ENCODE data around the gene CLEC4E. TPM values are rescaled to one million over a fixed set of nuclear protein-coding genes. Genes with fewer than 3 reads are reported as not detected.
"Not testable (repeated sequence)": the region's sequence is repeated elsewhere in the genome, so short reads cannot be mapped to it uniquely, and the experiment has no call there.

CLEC4E gene
- total and polyA plus RNA-seq, 4 donors, result 0.28 to 1.6 TPM; not detected in 2

DNA sequence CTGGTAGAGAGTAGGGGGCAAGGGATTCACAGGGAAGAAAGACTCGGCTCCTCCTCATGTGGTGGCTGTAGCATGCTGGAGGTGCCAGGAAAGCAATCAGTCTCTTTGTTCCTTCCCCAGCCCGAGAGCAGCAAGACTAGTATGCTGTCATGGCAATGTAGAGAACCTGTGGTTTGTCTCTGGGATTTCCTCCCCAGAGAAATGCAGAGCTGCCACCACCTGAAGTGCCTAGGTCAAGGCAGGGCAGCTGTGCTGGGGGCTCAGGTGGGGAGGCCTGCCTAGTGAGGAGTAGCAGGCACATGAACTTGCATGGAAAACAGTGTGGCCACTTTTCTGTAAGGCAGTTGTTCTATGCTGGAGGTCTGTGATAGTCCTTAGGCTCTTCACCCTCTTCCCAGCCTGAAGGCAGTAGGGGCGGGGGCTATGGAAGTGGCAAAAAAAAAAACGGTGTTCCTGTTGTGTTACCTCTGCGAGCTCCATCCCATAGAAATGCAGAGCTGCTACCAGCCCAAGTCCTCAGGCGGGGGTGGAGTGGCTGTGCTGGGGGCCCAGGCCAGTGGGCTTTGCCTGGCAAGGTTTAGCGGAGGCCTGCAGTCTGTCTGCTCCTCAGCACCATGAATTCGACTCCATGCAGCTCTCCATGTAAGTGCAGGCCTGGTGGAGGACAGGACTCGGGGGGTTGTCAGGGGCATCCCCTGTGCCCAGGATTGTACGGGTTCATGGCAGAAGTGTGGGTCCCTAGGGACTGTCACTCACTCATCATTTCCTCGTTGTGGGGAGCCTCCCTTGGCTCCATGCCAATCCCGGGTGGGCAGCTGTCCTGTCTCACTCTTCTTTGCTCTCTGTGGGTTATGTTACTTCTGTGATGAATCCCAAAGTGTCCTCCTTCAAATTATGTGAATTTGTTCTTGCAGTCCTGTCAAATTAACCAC is 31.5 kb downstream of the CLEC4E start:
- Histone ChIP-seq H3K4me1 (ENCODE audit: control insufficient read depth, insufficient read depth, low read length) (no peaks in the 10 kb centered on the region), H3K36me3 (ENCODE audit: control insufficient read depth, insufficient read depth, low read length) (no peaks in the 10 kb centered on the region), H3K9me3 (ENCODE audit: control insufficient read depth, insufficient read depth, low read length) (no peaks in the 10 kb centered on the region), H3K27me3 (ENCODE audit: control insufficient read depth, insufficient read depth, low read length) (no peaks in the 10 kb centered on the region), H3K27ac (ENCODE audit: low read depth, low read length) (no peak overlapping the region), H3K4me3 (ENCODE audit: low read depth, low read length) (no peak overlapping the region)
- DNase-seq (ENCODE audit: low read depth in 4 of 6, low spot score in 6 of 6), result no peak
- 69% methylated on average over 10 of the region's 12 CpGs for WGBS (ENCODE audit: insufficient coverage)

DNA sequence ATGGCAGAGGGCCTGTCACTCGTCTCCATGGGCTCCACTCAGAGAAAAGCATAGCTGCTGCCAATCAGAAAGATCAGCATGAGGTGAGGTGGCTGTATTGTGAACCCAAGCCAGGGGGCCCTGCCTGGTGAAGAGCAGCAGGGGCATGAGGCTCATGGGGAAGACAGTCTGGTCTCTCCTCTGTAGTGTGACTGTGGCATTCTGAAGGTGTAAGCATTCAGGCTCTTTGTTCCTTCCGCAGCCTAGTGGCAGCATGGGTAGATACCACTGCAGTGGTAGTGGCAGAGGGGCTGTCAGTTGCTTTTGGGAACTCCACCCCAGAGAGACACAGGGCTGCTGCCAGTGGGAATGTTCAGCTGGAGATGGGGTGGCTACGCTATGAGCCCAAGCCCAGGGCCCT is 32.5 kb downstream of the CLEC4E start:
- Histone ChIP-seq H3K4me3 (ENCODE audit: low read depth, low read length) (no peak overlapping the region), H3K27ac (ENCODE audit: low read depth, low read length) (no peak overlapping the region), H3K4me1 (ENCODE audit: control insufficient read depth, insufficient read depth, low read length) (no peaks in the 10 kb centered on the region), H3K9me3 (ENCODE audit: control insufficient read depth, insufficient read depth, low read length) (no peaks in the 10 kb centered on the region), H3K36me3 (ENCODE audit: control insufficient read depth, insufficient read depth, low read length) (no peaks in the 10 kb centered on the region), H3K27me3 (ENCODE audit: control insufficient read depth, insufficient read depth, low read length) (no peaks in the 10 kb centered on the region)
- 54% methylated on average over 3 of the region's 3 CpGs for WGBS (ENCODE audit: insufficient coverage)
- DNase-seq (ENCODE audit: low read depth in 4 of 6, low spot score in 6 of 6), result no peak

DNA sequence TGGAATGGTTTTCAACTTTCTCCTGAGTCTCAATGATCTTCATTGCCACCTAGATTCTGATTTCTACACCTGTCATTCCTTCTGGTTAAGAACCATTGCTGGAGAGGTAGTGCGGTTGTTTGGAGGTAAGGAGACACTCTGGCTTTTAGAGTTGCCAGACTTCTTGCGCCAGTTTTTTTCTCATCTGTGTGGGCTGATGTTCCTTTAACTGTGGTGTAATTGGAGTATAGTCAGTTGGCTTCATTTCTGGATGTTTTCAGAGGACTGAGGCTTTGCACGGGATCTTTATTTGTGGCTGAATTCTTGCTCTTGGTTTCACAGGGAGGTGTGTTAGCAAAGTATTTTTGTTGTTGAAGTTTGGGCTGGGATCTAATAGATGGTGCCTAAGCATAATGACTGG is 33.1 kb downstream of the CLEC4E start:
- no peaks in the 10 kb centered on the region for H3K27me3 ChIP-seq (ENCODE audit: control insufficient read depth, insufficient read depth, low read length)
- no peak overlapping the region for H3K27ac ChIP-seq (ENCODE audit: low read depth, low read length)
- DNase-seq (ENCODE audit: low read depth in 4 of 6, low spot score in 6 of 6), result no peak
- no peaks in the 10 kb centered on the region for H3K9me3 ChIP-seq (ENCODE audit: control insufficient read depth, insufficient read depth, low read length)
- 93% methylated on average over 3 of the region's 3 CpGs for WGBS (ENCODE audit: insufficient coverage)
- H3K4me1 ChIP-seq (ENCODE audit: control insufficient read depth, insufficient read depth, low read length), result no peaks in the 10 kb centered on the region
- H3K4me3 ChIP-seq (ENCODE audit: low read depth, low read length), result no peak overlapping the region
- no peaks in the 10 kb centered on the region for H3K36me3 ChIP-seq (ENCODE audit: control insufficient read depth, insufficient read depth, low read length)

DNA sequence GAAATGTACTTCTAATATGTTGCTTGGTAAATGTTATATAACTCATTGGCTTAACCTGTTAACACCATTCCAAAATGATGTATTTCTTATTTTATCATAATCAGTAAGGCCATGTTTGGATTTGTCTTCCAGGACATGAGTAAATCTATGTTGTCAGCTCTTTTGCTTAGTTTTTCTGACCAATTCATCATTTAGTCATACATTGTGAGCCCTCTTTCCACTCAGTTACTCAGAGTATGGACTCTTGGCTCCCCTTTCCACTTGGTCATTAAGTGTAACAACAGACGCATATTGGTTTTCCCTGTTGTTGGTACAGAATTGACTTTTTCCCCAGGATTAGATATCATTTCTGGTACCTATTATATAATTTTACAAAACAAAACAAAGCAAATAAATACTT is 36.4 kb downstream of the CLEC4E start:
- Histone ChIP-seq H3K36me3 (ENCODE audit: control insufficient read depth, insufficient read depth, low read length) (no peaks in the 10 kb centered on the region), H3K27ac (ENCODE audit: low read depth, low read length) (no peak overlapping the region), H3K27me3 (ENCODE audit: control insufficient read depth, insufficient read depth, low read length) (no peaks in the 10 kb centered on the region), H3K9me3 (ENCODE audit: control insufficient read depth, insufficient read depth, low read length) (no peaks in the 10 kb centered on the region), H3K4me1 (ENCODE audit: control insufficient read depth, insufficient read depth, low read length) (no peaks in the 10 kb centered on the region), H3K4me3 (ENCODE audit: low read depth, low read length) (no peak overlapping the region)
- no peak for DNase-seq (ENCODE audit: low read depth in 4 of 6, low spot score in 6 of 6)
- WGBS (ENCODE audit: insufficient coverage), result no CpG with 5 or more reads among the region's 1 CpG

DNA sequence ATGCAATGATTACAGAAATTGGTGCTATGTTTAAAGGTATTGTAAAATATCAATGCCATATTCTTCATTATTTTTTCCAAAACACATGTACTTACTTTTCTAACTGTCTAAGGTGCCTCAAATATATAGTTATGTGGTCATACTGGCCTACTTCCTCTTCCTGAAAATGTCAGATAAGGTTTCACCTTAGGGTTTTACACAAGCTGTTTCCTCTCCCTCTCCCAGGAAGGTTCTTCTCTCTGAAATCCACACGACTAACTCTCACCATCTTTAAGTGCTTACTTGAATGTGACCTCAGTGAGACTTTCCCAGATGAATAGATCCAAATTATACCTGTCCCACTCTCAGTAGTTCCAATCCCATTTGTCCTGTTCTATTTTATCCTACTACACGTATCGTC is 39.0 kb downstream of the CLEC4E start:
- DNase-seq (ENCODE audit: low read depth in 4 of 6, low spot score in 6 of 6), result no peak
- 43% methylated on average over 1 of the region's 3 CpGs for WGBS (ENCODE audit: insufficient coverage)
- Histone ChIP-seq H3K27me3 (ENCODE audit: control insufficient read depth, insufficient read depth, low read length) (no peaks in the 10 kb centered on the region), H3K9me3 (ENCODE audit: control insufficient read depth, insufficient read depth, low read length) (no peaks in the 10 kb centered on the region), H3K36me3 (ENCODE audit: control insufficient read depth, insufficient read depth, low read length) (no peaks in the 10 kb centered on the region), H3K4me3 (ENCODE audit: low read depth, low read length) (no peak overlapping the region), H3K27ac (ENCODE audit: low read depth, low read length) (no peak overlapping the region), H3K4me1 (ENCODE audit: control insufficient read depth, insufficient read depth, low read length) (no peaks in the 10 kb centered on the region)

DNA sequence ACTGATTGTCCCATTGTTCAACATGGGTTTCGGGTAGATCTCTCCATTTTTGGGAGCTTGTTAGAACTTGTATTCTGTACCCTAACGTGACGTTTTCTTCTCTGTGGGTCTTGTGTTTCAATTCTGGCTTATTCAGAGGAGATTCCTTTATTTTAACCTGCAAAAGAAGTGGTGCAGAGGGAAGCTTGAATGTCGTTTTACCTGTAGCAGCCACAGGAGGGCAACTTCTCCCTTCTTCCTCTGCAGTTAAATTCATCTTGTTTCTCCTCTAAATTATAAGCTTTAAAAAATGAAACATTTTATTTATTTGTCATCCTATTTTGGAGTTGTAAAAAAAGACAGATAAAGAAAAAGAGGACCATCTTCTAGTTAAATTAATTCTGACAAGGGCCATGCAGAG is 41.1 kb downstream of the CLEC4E start:
- H3K4me3 ChIP-seq (ENCODE audit: low read depth, low read length), result no peak overlapping the region
- H3K27me3 ChIP-seq (ENCODE audit: control insufficient read depth, insufficient read depth, low read length), result no peaks in the 10 kb centered on the region
- H3K27ac ChIP-seq (ENCODE audit: low read depth, low read length), result no peak overlapping the region
- no peaks in the 10 kb centered on the region for H3K4me1 ChIP-seq (ENCODE audit: control insufficient read depth, insufficient read depth, low read length)
- no peaks in the 10 kb centered on the region for H3K9me3 ChIP-seq (ENCODE audit: control insufficient read depth, insufficient read depth, low read length)
- WGBS (ENCODE audit: insufficient coverage), result no CpG with 5 or more reads among the region's 4 CpGs
- no peaks in the 10 kb centered on the region for H3K36me3 ChIP-seq (ENCODE audit: control insufficient read depth, insufficient read depth, low read length)
- DNase-seq (ENCODE audit: low read depth in 4 of 6, low spot score in 6 of 6), result no peak

DNA sequence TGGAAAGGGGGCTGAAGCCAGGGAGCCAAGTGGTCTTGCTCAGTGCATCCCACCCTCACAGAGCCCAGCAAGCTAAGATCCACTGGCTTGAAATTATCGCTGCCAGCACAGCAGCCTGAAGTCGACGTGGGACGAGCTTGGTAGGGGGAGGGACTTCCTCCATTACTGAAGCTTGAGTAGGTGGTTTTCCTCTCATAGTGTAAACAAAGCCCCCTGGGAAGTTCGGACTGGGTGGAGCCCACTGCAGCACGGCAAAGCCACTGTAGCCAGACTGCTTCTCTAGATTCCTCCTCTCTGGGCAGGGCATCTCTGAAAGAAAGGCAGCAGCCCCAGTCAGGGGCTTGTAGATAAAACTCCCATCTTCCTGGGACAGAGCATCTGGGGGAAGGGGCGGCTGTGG is 44.6 kb downstream of the CLEC4E start:
- H3K4me3 ChIP-seq (ENCODE audit: low read depth, low read length); DNase-seq (ENCODE audit: low read depth in 4 of 6, low spot score in 6 of 6): not testable (repeated sequence)
- 69% methylated on average over 4 of the region's 7 CpGs for WGBS (ENCODE audit: insufficient coverage)

DNA sequence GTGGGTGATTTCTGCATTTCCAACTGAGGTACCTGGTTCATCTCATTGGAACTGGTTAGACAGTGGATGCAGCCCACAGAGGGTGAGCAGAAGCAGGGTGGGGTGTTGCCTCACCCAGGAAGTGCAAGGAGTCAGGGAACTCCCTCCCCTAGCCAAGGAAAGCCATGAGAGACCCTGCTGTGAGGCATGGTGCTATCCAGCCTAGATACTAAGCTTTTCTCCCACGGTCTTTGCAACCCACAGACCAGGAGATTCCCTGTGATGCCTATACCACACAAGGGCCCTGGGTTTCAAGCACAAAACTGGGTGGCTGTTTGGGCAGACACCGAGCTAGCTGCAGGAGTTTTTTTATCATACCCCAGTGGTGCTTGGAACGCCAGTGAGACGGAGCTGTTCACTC is 45.0 kb downstream of the CLEC4E start:
- not testable (repeated sequence) for H3K4me3 ChIP-seq (ENCODE audit: low read depth, low read length); DNase-seq (ENCODE audit: low read depth in 4 of 6, low spot score in 6 of 6); H3K9me3 ChIP-seq (ENCODE audit: control insufficient read depth, insufficient read depth, low read length); H3K27me3 ChIP-seq (ENCODE audit: control insufficient read depth, insufficient read depth, low read length); H3K27ac ChIP-seq (ENCODE audit: low read depth, low read length); H3K4me1 ChIP-seq (ENCODE audit: control insufficient read depth, insufficient read depth, low read length); H3K36me3 ChIP-seq (ENCODE audit: control insufficient read depth, insufficient read depth, low read length)
- 96% methylated on average over 3 of the region's 4 CpGs for WGBS (ENCODE audit: insufficient coverage)

More for the DNA sequence above, 44.6 kb downstream of the CLEC4E start:
- not testable (repeated sequence) for H3K27me3 ChIP-seq (ENCODE audit: control insufficient read depth, insufficient read depth, low read length); H3K4me1 ChIP-seq (ENCODE audit: control insufficient read depth, insufficient read depth, low read length); H3K27ac ChIP-seq (ENCODE audit: low read depth, low read length); H3K36me3 ChIP-seq (ENCODE audit: control insufficient read depth, insufficient read depth, low read length); H3K9me3 ChIP-seq (ENCODE audit: control insufficient read depth, insufficient read depth, low read length)

DNA sequence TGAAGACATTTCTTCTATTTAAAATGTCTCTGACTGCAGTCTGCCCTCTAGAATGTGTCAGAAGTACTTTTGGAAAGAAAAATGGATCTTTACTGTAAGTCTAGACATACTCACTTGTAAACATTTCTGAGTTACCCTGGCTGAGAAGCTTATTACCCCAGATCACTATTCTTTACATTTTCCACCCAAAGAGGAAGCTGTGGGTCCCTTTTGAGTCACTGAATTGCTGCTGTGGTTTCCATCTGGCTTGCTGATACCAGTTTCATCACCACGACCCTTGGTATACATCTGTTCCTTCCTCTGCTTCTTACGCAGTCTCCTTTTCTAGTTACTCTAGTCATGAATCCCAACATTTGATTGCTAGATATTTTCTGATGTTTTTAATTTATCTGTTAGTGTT is 47.6 kb downstream of the CLEC4E start:
- no CpG with 5 or more reads among the region's 2 CpGs for WGBS (ENCODE audit: insufficient coverage)
- DNase-seq (ENCODE audit: low read depth in 4 of 6, low spot score in 6 of 6), result peak in 1 of 6 donors; percentile 6
- H3K4me3 ChIP-seq (ENCODE audit: low read depth, low read length), result no peak overlapping the region
- no peaks in the 10 kb centered on the region for H3K36me3 ChIP-seq (ENCODE audit: control insufficient read depth, insufficient read depth, low read length)
- H3K4me1 ChIP-seq (ENCODE audit: control insufficient read depth, insufficient read depth, low read length), result no peaks in the 10 kb centered on the region
- no peaks in the 10 kb centered on the region for H3K27me3 ChIP-seq (ENCODE audit: control insufficient read depth, insufficient read depth, low read length)
- no peak overlapping the region for H3K27ac ChIP-seq (ENCODE audit: low read depth, low read length)
- H3K9me3 ChIP-seq (ENCODE audit: control insufficient read depth, insufficient read depth, low read length), result no peaks in the 10 kb centered on the region

All from spinal cord (tissue), 10 donors.